ENCODE results near the gene FGFR2. TPM values are rescaled to one million over a fixed set of nuclear protein-coding genes. Genes with fewer than 3 reads are reported as not detected.

FGFR2 gene
- total RNA-seq, 4 donors from 2014 or later = 41.6 to 79.3 (median 60.5) TPM

GRCh38 chr10:121628859-121629258, 30.6 kb upstream of the FGFR2 start:
- Histone ChIP-seq H3K4me1 (peaks cover 0 to 47% (median 7%) of the 10 kb centered on the region in 3 donors), H3K9me3 (no peaks in the 10 kb centered on the region), H3K27me3 (no peaks in the 10 kb centered on the region), H3K36me3 (no peaks in the 10 kb centered on the region), H3K27ac (peak overlapping the region in 3 of 4 donors; percentile 66 to 77 (median 70)), H3K4me3 (no peak overlapping the region)
- 14 to 17% methylated on average over 2 to 3 of the region's 4 CpGs for WGBS, 2 donors (ENCODE audit: low coverage in 1 of 2)
- TF ChIP-seq POLR2AphosphoS5 (IDR thresholded peaks at IDR 0.05) (no peak), POLR2A (IDR thresholded peaks at IDR 0.05) (no peak), EP300 (IDR thresholded peaks at IDR 0.05) (no peak), CTCF (IDR thresholded peaks at IDR 0.05) (peak in 1 of 4 experiments; percentile 1)
- ATAC-seq = no peak

GRCh38 chr10:121627876-121628581, 29.8 kb upstream of the FGFR2 start:
- peak overlapping the region; percentile 49 to 77 (median 68) for H3K27ac ChIP-seq
- peak; percentile 31 for ATAC-seq
- peaks cover 0 to 47% (median 7%) of the 10 kb centered on the region in 3 donors for H3K4me1 ChIP-seq
- TF ChIP-seq EP300 (IDR thresholded peaks at IDR 0.05) (no peak), POLR2AphosphoS5 (IDR thresholded peaks at IDR 0.05) (peak; percentile 32)
- 15 to 19% methylated on average over 11 to 15 of the region's 15 CpGs for WGBS, 2 donors (ENCODE audit: low coverage in 1 of 2)
- H3K4me3 ChIP-seq = peak overlapping the region; percentile 19 to 24
- H3K9me3 ChIP-seq = no peaks in the 10 kb centered on the region
- H3K36me3 ChIP-seq = no peaks in the 10 kb centered on the region
- no peaks in the 10 kb centered on the region for H3K27me3 ChIP-seq

- TF ChIP-seq POLR2A (IDR thresholded peaks at IDR 0.05) = no peak
- TF ChIP-seq EP300 (IDR thresholded peaks at IDR 0.05) = no peak
- TF ChIP-seq CTCF (IDR thresholded peaks at IDR 0.05) = no peak
- TF ChIP-seq POLR2AphosphoS5 (IDR thresholded peaks at IDR 0.05) = no peak
- Histone ChIP-seq H3K4me1 (peaks cover 0 to 34% (median 7%) of the 10 kb centered on the region in 3 donors), H3K27me3 (no peaks in the 10 kb centered on the region), H3K36me3 (no peaks in the 10 kb centered on the region), H3K9me3 (no peaks in the 10 kb centered on the region), H3K27ac (no peak overlapping the region), H3K4me3 (no peak overlapping the region)
- ATAC-seq = no peak
- 41 to 47% methylated on average over 6 to 10 of the region's 11 CpGs for WGBS, 2 donors (ENCODE audit: low coverage in 1 of 2)
These were observed 26.7 kb upstream of the FGFR2 start for GRCh38 chr10:121624836-121625486.

- 97 to 100% methylated on average over 1 to 2 of the region's 2 CpGs for WGBS, 2 donors (ENCODE audit: low coverage in 1 of 2)
These were observed 20.7 kb upstream of the FGFR2 start for GRCh38 chr10:121618906-121619305.

More at GRCh38 chr10:121618906-121619305, 20.7 kb upstream of the FGFR2 start:
- no peak for ATAC-seq
- Histone ChIP-seq H3K4me1 (no peaks in the 10 kb centered on the region), H3K36me3 (no peaks in the 10 kb centered on the region), H3K27me3 (no peaks in the 10 kb centered on the region), H3K9me3 (peaks cover 0 to 9% (median 0%) of the 10 kb centered on the region in 3 donors), H3K4me3 (no peak overlapping the region), H3K27ac (no peak overlapping the region)
- no peak for TF ChIP-seq POLR2AphosphoS5 (IDR thresholded peaks at IDR 0.05)
- TF ChIP-seq POLR2A (IDR thresholded peaks at IDR 0.05) = no peak
- no peak for TF ChIP-seq CTCF (IDR thresholded peaks at IDR 0.05)
- TF ChIP-seq EP300 (IDR thresholded peaks at IDR 0.05) = no peak
